K562 (cell line): ENCODE measurements around the gene ENDOD1. TPM values are rescaled to one million over a fixed set of nuclear protein-coding genes. Genes with fewer than 3 reads are reported as not detected.

Experiments
- CBX1 ChIP-seq: sonication (generic); IDR thresholded peaks from 2 replicates; pipeline ENCODE4 v1.6.1; 2016; ENCODE audit warnings: antibody characterized with exemption, low read depth, mild to moderate bottlenecking
- CSDE1 ChIP-seq, 2 experiments: fragments of 450-650 bp; IDR thresholded peaks; 2 replicates each; pipeline ENCODE4 v1.6.1; 2016; ENCODE audit warnings: mild to moderate bottlenecking in 1 of 2
- FOSL1 ChIP-seq: fragments of 200-800 bp; sonication (Bioruptor generic); conservative IDR thresholded peaks from 2 replicates; pipeline ENCODE4 v1.6.1; 2016; ENCODE audit warnings: missing genetic modification characterization, missing compliant biosample characterization
- FOXA3 ChIP-seq, 2 experiments: fragments of 450-650 bp in 1 of 2; sonication (generic) in 1 of 2; formaldehyde crosslinking; IDR thresholded peaks in 1 of 2; conservative IDR thresholded peaks in 1 of 2; 2 replicates each; pipeline versions ENCODE4 v1.4.0 to v1.8.0; 2020 to 2022; ENCODE audit warnings: mild to moderate bottlenecking in 2 of 2, missing genetic modification reagents in 1 of 2
- HDAC8 ChIP-seq: fragments of 450-650 bp; IDR thresholded peaks from 2 replicates; pipeline ENCODE4 v1.6.1; 2016; ENCODE audit warnings: mild to moderate bottlenecking, missing genetic modification characterization, moderate library complexity, missing compliant biosample characterization
- KDM5B ChIP-seq: fragments of 200-600 bp; sonication (generic); IDR thresholded peaks from 2 replicates; pipeline ENCODE4 v1.6.1; 2012; ENCODE audit warnings: low read depth, mild to moderate bottlenecking, moderate library complexity, low read length, control low read depth, inconsistent platforms; ENCODE audit not compliant: insufficient replicate concordance
- NFE2L1 ChIP-seq: fragments of 450-650 bp; IDR thresholded peaks from 2 replicates; pipeline ENCODE4 v1.6.1; 2016; ENCODE audit warnings: missing genetic modification characterization, low read depth, mild to moderate bottlenecking, missing compliant biosample characterization, moderate library complexity, borderline replicate concordance
- PHTF2 ChIP-seq: fragments of 250-450 bp; sonication (Bioruptor Pico); IDR thresholded peaks from 2 replicates; pipeline ENCODE4 v1.5.0; 2021; ENCODE audit warnings: mild to moderate bottlenecking
- RB1 ChIP-seq: fragments of 450-650 bp; IDR thresholded peaks from 2 replicates; pipeline ENCODE4 v1.6.1; 2017; ENCODE audit warnings: low read depth, mild to moderate bottlenecking
- ZNF239 ChIP-seq: fragments of 250-450 bp; sonication (Bioruptor Pico); IDR thresholded peaks from 2 replicates; pipeline ENCODE4 v1.4.0; 2020; ENCODE audit warnings: mild to moderate bottlenecking
- ZNF668 ChIP-seq: fragments of 250-450 bp; sonication (Bioruptor Pico); IDR thresholded peaks from 2 replicates; pipeline ENCODE4 v1.8.0; 2022; ENCODE audit warnings: mild to moderate bottlenecking, inconsistent platforms
- ZNF764 ChIP-seq: fragments of 250-450 bp; sonication (Bioruptor Pico); IDR thresholded peaks from 2 replicates; pipeline ENCODE4 v1.4.0; 2020; ENCODE audit warnings: low read depth, mild to moderate bottlenecking, moderate library complexity
- polyA plus RNA-seq, 8 experiments: library from polyadenylated mRNA; depleted of rRNA in 4 of 8; stranded (reverse) in 5 of 8; unstranded in 3 of 8; fragments of >200 nt; fragmentation: Nextera tagmentation in 2 of 8; fragmentation: Illumina TruSeq in 1 of 8; extraction: Ambion mirVana in 2 of 8; extraction: Trizol in 1 of 8; gene quantifications; 2 replicates each; pipeline versions ENCODE4 v1.2.1 to v1.2.3, GENCODE V29; 2011 to 2014; ENCODE audit warnings: inconsistent platforms in 1 of 8, missing spikeins in 1 of 8
- total RNA-seq, 7 experiments: library from RNA; depleted of rRNA in 6 of 7; stranded (reverse); fragments of >200 nt in 6 of 7; fragmentation: Illumina TruSeq in 2 of 7; extraction: Trizol in 2 of 7; gene quantifications; 2 replicates each; pipeline versions ENCODE4 v1.2.1 to v1.2.3, GENCODE V29; 2011 to 2021; ENCODE audit warnings: low replicate concordance in 1 of 7
- TF ChIP-seq, protein P1 (sequence below): fragments of 450-650 bp; formaldehyde crosslinking; IDR thresholded peaks from 2 replicates; pipeline ENCODE4 v1.4.0; 2020; ENCODE audit warnings: mild to moderate bottlenecking
- TF ChIP-seq, protein P2 (sequence below): fragments of 250-450 bp; sonication (Bioruptor Pico); IDR thresholded peaks from 2 replicates; pipeline ENCODE4 v1.4.0; 2020
- TF ChIP-seq, protein P3 (sequence below): sonication (generic); formaldehyde crosslinking; IDR thresholded peaks from 2 replicates; pipeline ENCODE4 v1.9.0; 2022; ENCODE audit warnings: mild to moderate bottlenecking, missing genetic modification reagents
- TF ChIP-seq, protein P4 (sequence below): fragments of 250-450 bp; sonication (Bioruptor Pico); IDR thresholded peaks from 2 replicates; pipeline ENCODE4 v1.8.0; 2021; ENCODE audit warnings: moderate library complexity, mild to moderate bottlenecking, inconsistent platforms
- TF ChIP-seq, protein P5 (sequence below): fragments of 450-650 bp; IDR thresholded peaks from 2 replicates; pipeline ENCODE4 v1.6.1; 2018; ENCODE audit not compliant: partially characterized antibody
- TF ChIP-seq, protein P6 (sequence below): sonication (generic); formaldehyde crosslinking; IDR thresholded peaks from 2 replicates; pipeline ENCODE4 v1.8.1; 2023; ENCODE audit warnings: mild to moderate bottlenecking, missing genetic modification reagents

Gene ENDOD1
- total and polyA plus RNA-seq, 9 of the 15 experiments (the other 6 are each of a cell fraction or from before 2014, with no cell fraction given) = 4.2 to 11.8 (median 9.3) TPM

DNA sequence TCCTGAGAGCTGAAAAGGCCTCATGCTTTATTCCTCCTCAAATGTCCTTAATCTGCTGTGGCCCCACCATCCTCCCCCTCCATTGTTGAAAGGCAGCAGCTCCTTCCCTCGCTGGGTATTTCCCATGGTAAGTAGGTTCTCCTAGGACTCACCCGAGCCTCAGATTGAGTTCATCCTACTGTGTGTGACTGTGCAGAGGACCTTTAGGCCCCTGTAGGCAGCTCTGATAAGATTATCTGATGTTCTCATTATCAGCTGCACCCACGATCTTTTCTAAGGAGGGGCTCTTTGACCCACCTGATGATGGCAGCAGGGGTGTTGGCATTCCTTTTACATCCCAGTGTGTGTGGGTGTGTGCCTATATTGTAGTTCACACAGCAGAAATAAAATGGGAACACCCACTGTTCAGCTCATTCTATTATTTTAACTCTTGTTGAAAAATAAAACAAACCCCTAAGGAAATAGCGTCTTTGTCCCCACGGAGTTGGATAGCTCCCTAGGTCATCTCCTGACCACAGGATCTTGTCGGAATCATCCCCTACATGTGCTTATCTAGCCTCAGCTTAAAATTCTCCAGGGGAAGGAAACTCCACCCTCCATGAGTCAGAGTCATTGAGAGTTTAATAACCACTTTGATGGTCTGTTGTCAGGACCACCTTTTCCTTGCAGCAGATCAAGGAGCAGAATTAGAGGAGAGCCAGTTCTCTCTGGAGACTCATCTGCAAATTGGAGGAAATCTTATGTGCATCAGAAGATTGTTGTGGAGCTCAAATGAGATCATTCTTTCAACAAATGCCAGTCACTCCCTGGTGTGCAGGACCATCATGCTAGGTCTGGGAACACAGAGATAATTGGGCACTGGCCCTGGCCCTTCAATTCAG is 19.3 kb downstream of the ENDOD1 start (continued):
- TF ChIP-seq RB1 = no peak
- TF ChIP-seq, protein P1, sequence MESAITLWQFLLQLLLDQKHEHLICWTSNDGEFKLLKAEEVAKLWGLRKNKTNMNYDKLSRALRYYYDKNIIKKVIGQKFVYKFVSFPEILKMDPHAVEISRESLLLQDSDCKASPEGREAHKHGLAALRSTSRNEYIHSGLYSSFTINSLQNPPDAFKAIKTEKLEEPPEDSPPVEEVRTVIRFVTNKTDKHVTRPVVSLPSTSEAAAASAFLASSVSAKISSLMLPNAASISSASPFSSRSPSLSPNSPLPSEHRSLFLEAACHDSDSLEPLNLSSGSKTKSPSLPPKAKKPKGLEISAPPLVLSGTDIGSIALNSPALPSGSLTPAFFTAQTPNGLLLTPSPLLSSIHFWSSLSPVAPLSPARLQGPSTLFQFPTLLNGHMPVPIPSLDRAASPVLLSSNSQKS (CRISPR knock-in tag) = no peak
- TF ChIP-seq KDM5B = no peak
- TF ChIP-seq HDAC8 (tag) = no peak
- no peak for TF ChIP-seq ZNF668 (CRISPR knock-in tag)
- TF ChIP-seq, protein P2, sequence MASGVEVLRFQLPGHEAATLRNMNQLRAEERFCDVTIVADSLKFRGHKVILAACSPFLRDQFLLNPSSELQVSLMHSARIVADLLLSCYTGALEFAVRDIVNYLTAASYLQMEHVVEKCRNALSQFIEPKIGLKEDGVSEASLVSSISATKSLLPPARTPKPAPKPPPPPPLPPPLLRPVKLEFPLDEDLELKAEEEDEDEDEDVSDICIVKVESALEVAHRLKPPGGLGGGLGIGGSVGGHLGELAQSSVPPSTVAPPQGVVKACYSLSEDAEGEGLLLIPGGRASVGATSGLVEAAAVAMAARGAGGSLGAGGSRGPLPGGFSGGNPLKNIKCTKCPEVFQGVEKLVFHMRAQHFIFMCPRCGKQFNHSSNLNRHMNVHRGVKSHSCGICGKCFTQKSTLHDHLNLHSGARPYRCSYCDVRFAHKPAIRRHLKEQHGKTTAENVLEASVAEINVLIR (CRISPR knock-in tag) = no peak
- TF ChIP-seq, protein P3, sequence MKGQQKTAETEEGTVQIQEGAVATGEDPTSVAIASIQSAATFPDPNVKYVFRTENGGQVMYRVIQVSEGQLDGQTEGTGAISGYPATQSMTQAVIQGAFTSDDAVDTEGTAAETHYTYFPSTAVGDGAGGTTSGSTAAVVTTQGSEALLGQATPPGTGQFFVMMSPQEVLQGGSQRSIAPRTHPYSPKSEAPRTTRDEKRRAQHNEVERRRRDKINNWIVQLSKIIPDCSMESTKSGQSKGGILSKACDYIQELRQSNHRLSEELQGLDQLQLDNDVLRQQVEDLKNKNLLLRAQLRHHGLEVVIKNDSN (CRISPR knock-in tag) = no peak
- no peak for TF ChIP-seq PHTF2 (CRISPR knock-in tag)
- TF ChIP-seq FOXA3 (CRISPR knock-in tag; conservative IDR thresholded peaks at IDR 0.05 in 1 of 2, IDR thresholded peaks at IDR 0.05 in 1 of 2) = no peak
- TF ChIP-seq, protein P4, sequence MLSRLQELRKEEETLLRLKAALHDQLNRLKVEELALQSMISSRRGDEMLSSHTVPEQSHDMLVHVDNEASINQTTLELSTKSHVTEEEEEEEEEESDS (CRISPR knock-in tag) = no peak
- TF ChIP-seq FOSL1 (tag) = peak; percentile 97
- no peak for TF ChIP-seq CSDE1 (IDR thresholded peaks at IDR 0.05)
- no peak for TF ChIP-seq ZNF239 (CRISPR knock-in tag)
- TF ChIP-seq NFE2L1 = no peak
- TF ChIP-seq, protein P5, sequence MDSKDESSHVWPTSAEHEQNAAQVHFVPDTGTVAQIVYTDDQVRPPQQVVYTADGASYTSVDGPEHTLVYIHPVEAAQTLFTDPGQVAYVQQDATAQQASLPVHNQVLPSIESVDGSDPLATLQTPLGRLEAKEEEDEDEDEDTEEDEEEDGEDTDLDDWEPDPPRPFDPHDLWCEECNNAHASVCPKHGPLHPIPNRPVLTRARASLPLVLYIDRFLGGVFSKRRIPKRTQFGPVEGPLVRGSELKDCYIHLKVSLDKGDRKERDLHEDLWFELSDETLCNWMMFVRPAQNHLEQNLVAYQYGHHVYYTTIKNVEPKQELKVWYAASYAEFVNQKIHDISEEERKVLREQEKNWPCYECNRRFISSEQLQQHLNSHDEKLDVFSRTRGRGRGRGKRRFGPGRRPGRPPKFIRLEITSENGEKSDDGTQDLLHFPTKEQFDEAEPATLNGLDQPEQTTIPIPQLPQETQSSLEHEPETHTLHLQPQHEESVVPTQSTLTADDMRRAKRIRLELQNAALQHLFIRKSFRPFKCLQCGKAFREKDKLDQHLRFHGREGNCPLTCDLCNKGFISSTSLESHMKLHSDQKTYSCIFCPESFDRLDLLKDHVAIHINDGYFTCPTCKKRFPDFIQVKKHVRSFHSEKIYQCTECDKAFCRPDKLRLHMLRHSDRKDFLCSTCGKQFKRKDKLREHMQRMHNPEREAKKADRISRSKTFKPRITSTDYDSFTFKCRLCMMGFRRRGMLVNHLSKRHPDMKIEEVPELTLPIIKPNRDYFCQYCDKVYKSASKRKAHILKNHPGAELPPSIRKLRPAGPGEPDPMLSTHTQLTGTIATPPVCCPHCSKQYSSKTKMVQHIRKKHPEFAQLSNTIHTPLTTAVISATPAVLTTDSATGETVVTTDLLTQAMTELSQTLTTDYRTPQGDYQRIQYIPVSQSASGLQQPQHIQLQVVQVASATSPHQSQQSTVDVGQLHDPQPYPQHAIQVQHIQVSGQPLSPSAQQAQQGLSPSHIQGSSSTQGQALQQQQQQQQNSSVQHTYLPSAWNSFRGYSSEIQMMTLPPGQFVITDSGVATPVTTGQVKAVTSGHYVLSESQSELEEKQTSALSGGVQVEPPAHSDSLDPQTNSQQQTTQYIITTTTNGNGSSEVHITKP = peak; percentile 73
- no peak for TF ChIP-seq ZNF764 (CRISPR knock-in tag)
- TF ChIP-seq, protein P6, sequence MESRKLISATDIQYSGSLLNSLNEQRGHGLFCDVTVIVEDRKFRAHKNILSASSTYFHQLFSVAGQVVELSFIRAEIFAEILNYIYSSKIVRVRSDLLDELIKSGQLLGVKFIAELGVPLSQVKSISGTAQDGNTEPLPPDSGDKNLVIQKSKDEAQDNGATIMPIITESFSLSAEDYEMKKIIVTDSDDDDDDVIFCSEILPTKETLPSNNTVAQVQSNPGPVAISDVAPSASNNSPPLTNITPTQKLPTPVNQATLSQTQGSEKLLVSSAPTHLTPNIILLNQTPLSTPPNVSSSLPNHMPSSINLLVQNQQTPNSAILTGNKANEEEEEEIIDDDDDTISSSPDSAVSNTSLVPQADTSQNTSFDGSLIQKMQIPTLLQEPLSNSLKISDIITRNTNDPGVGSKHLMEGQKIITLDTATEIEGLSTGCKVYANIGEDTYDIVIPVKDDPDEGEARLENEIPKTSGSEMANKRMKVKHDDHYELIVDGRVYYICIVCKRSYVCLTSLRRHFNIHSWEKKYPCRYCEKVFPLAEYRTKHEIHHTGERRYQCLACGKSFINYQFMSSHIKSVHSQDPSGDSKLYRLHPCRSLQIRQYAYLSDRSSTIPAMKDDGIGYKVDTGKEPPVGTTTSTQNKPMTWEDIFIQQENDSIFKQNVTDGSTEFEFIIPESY (CRISPR knock-in tag) = no peak
- TF ChIP-seq CBX1 = no peak
